GM21423 (cell line): ENCODE results near the gene NR4A1.

Source experiments
- ATAC-seq: cut with Tn5 transposase; IDR thresholded peaks from one replicate; pipeline ENCODE4 v1.9.1; 2021; ENCODE audit warnings: mild to moderate bottlenecking, moderate library complexity; ENCODE audit not compliant: unreplicated experiment

Gene NR4A1

GRCh38 chr12:52057638-52058576 lies 6.7 kb downstream of the NR4A1 start:
- ATAC-seq: no peak

- ATAC-seq: no peak
Observed at GRCh38 chr12:52058631-52059361, 7.6 kb downstream of the NR4A1 start.

GRCh38 chr12:52059582-52060497 lies 8.6 kb downstream of the NR4A1 start:
- ATAC-seq: no peak

GRCh38 chr12:52060498-52061177 lies 9.4 kb downstream of the NR4A1 start:
- no peak for ATAC-seq

GRCh38 chr12:52061470-52062166 lies 10.4 kb downstream of the NR4A1 start:
- no peak for ATAC-seq

- no peak for ATAC-seq
Observed at GRCh38 chr12:52062167-52063081, 11.2 kb downstream of the NR4A1 start.

- ATAC-seq: no peak
Observed at GRCh38 chr12:52063082-52063924, 12.1 kb downstream of the NR4A1 start.

- no peak for ATAC-seq
Observed at GRCh38 chr12:52063981-52064649, 12.9 kb downstream of the NR4A1 start.

- no peak for ATAC-seq
Observed at GRCh38 chr12:52066346-52067080, 15.3 kb downstream of the NR4A1 start.

- ATAC-seq: no peak
Observed at GRCh38 chr12:52067081-52067374, 15.8 kb downstream of the NR4A1 start.

- ATAC-seq: peak; percentile 95
Observed at GRCh38 chr12:52069327-52070184, 18.3 kb downstream of the NR4A1 start, which contains the start of gene ATG101. Gene ATG101, plus strand, starts transcription at chr12:52069978. Its CDS starts 3,673 bp downstream, at chr12:52073651.

- peak; percentile 14 for ATAC-seq
Observed at GRCh38 chr12:52070185-52070925, 19.1 kb downstream of the NR4A1 start.

- ATAC-seq: no peak
Observed at GRCh38 chr12:52073531-52074381, 22.5 kb downstream of the NR4A1 start.
